ENCODE measurements around the gene BIRC5. TPM values are rescaled to one million over a fixed set of nuclear protein-coding genes. Genes with fewer than 3 reads are reported as not detected.

The BIRC5 gene
- total RNA-seq, 3 donors from 2014 or later: 5.4 to 10.0 (median 8.5) TPM

- Mint-ChIP-seq H3K4me3 (peak overlapping the region; percentile 71), H3K9me3 (no peaks in the 10 kb centered on the region), H3K36me3 (ENCODE audit: insufficient read depth) (no peaks in the 10 kb centered on the region), H3K4me1 (ENCODE audit: low read depth) (peaks cover 51% of the 10 kb centered on the region), H3K27me3 (ENCODE audit: low read depth) (no peaks in the 10 kb centered on the region)
- ATAC-seq: peak; percentile 55 to 69
- peak; percentile 71 for DNase-seq
Measured at GRCh38 chr17:78258323-78259191, 44.5 kb downstream of the BIRC5 start.

DNA sequence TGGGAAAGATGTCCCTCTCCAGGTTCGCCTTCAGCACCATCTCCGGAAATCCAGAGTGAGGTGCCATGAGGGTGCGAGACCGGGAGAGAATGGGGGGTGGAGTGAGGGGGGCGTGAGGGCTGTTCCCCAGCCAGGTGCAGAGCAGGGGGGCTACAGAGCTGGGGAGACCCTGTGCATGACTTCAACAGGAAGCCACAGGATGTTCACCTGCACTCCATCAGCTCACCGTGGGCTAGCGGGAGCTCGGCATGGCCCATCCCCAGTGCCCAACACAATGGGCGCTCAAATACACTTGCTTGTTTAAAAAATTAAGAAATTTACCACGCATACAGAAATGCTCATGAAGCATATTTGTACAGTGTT is 45.1 kb downstream of the BIRC5 start:
- Mint-ChIP-seq H3K4me3 (peak overlapping the region; percentile 55), H3K9me3 (no peaks in the 10 kb centered on the region), H3K27me3 (ENCODE audit: low read depth) (no peaks in the 10 kb centered on the region), H3K4me1 (ENCODE audit: low read depth) (peaks cover 49% of the 10 kb centered on the region), H3K36me3 (ENCODE audit: insufficient read depth) (no peaks in the 10 kb centered on the region)
- ATAC-seq: no peak
- no peak for DNase-seq

GRCh38 chr17:78263063-78263735 is 49.1 kb downstream of the BIRC5 start:
- Mint-ChIP-seq H3K36me3 (ENCODE audit: insufficient read depth) (no peaks in the 10 kb centered on the region), H3K9me3 (no peaks in the 10 kb centered on the region)
- no peak for DNase-seq

DNA sequence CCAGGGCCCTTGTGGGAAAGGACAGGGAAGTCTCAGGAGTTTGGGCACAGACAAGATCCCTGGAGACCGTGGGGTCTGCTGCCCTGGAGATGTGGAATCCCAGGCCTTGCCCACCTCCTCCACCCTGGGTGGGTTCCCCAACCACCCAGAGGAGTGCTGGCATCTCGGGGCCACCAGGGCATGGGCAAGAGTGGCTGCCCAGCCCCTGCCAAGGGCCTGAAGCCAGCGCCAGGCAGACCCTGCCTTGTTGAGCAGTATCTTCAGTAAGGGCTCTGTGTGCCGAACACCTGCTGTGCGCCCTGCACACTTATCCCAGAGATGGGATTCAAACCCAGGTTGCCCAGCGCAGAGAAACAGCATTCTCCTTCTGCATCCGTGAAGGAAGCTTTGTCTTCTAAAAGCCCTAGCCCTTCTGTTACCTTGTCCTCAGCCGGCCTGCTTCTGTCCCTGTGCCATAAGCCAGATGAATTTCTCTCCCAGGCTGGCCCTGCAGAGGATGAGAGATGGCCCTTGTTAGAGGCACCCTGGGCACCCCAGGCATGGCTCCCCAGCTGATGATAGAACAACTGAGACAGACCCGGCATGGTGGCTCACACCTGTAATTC is 49.8 kb downstream of the BIRC5 start:
- Mint-ChIP-seq H3K36me3 (ENCODE audit: insufficient read depth) (no peaks in the 10 kb centered on the region), H3K4me3 (no peak overlapping the region), H3K27me3 (ENCODE audit: low read depth) (no peaks in the 10 kb centered on the region), H3K9me3 (no peaks in the 10 kb centered on the region), H3K4me1 (ENCODE audit: low read depth) (peaks cover 34% of the 10 kb centered on the region)
- ATAC-seq (no peak), DNase-seq (no peak)

More at GRCh38 chr17:78263063-78263735, 49.1 kb downstream of the BIRC5 start:
- Mint-ChIP-seq H3K27me3 (ENCODE audit: low read depth) (no peaks in the 10 kb centered on the region), H3K4me1 (ENCODE audit: low read depth) (peaks cover 37% of the 10 kb centered on the region), H3K4me3 (no peak overlapping the region)
- peak in 1 of 2 donors; percentile 27 for ATAC-seq

GRCh38 chr17:78264590-78264989 is 50.5 kb downstream of the BIRC5 start:
- Mint-ChIP-seq H3K27me3 (ENCODE audit: low read depth) (no peaks in the 10 kb centered on the region), H3K4me3 (no peak overlapping the region), H3K9me3 (no peaks in the 10 kb centered on the region), H3K4me1 (ENCODE audit: low read depth) (peaks cover 31% of the 10 kb centered on the region), H3K36me3 (ENCODE audit: insufficient read depth) (no peaks in the 10 kb centered on the region)
- no peak for DNase-seq
- ATAC-seq: no peak

- ATAC-seq: no peak
- Mint-ChIP-seq H3K4me3 (no peak overlapping the region), H3K9me3 (no peaks in the 10 kb centered on the region), H3K27me3 (ENCODE audit: low read depth) (no peaks in the 10 kb centered on the region), H3K36me3 (ENCODE audit: insufficient read depth) (no peaks in the 10 kb centered on the region), H3K4me1 (ENCODE audit: low read depth) (peaks cover 28% of the 10 kb centered on the region)
- no peak for DNase-seq
Measured at GRCh38 chr17:78265121-78265520, 51.1 kb downstream of the BIRC5 start.

DNA sequence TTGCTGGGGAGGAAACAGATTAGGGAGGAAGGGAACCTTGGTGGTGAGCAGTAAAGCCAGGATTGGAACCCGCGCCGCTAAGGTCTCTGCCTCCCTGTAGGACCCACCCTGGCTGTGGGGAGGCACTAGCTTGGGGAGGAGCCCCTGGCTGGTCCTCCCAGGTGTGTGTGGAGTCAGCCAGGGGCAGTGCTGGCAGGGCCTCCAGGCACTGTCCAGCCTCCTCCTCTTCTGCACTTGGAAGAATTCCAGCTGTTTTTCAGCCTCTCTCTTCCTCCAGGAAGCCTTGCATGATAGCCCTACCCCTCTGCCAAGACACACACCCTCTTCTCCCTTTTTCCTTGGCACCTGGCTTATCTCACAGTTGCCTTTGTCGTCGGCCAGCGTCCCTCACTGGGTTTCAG is 52.2 kb downstream of the BIRC5 start:
- Mint-ChIP-seq H3K4me1 (ENCODE audit: low read depth) (peaks cover 29% of the 10 kb centered on the region), H3K4me3 (no peak overlapping the region), H3K36me3 (ENCODE audit: insufficient read depth) (no peaks in the 10 kb centered on the region), H3K27me3 (ENCODE audit: low read depth) (peaks cover 2% of the 10 kb centered on the region), H3K9me3 (no peaks in the 10 kb centered on the region)
- ATAC-seq (no peak), DNase-seq (no peak)

- no peak for ATAC-seq
- H3K9me3 Mint-ChIP-seq: no peaks in the 10 kb centered on the region
Measured at GRCh38 chr17:78266771-78267170, 52.7 kb downstream of the BIRC5 start.

DNA sequence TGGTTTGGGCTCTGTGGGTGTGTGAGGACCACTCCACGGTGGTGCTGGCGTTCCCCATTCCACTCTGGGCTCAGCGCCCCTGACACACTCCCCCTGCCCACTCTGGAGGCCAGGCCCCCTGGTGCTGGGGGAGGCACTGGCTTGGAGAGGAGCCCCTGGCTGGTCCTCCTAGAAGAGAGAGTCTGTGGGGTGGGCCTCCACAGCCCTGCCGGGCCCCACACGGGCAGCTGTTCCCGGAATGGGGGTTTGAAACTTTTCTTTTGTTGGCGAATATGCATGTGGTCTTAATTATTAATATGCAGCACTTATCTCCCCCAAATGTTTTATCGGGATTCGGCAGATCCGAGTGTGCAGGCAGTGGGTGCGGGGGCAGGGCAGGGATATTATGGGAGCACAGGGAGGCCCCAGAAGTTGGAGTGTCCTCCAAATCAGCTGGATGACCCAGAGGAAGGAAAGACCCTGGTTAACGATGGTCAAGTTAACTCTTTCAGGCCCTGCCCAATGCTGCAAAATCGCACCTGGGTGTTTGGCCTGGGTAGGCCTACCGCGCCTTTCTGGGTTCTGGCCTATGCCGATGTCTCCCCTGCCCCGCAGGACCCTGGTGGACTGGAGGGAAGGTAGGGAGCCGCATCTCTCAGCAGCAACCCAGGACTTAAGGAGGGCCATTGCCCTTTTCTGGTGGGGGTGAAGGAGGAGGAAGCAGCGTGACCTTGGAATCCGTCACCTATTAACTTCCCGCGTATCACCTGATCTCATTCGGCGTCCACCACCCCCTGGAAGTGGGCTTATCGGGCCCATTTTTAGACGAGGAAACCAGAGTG is 53.4 kb downstream of the BIRC5 start:
- Mint-ChIP-seq H3K36me3 (ENCODE audit: insufficient read depth) (no peaks in the 10 kb centered on the region), H3K4me1 (ENCODE audit: low read depth) (peaks cover 33% of the 10 kb centered on the region), H3K27me3 (ENCODE audit: low read depth) (peaks cover 3% of the 10 kb centered on the region), H3K9me3 (no peaks in the 10 kb centered on the region), H3K4me3 (no peak overlapping the region)
- DNase-seq (no peak), ATAC-seq (no peak)

More at GRCh38 chr17:78266771-78267170, 52.7 kb downstream of the BIRC5 start:
- Mint-ChIP-seq H3K4me1 (ENCODE audit: low read depth) (peaks cover 31% of the 10 kb centered on the region), H3K27me3 (ENCODE audit: low read depth) (peaks cover 3% of the 10 kb centered on the region), H3K36me3 (ENCODE audit: insufficient read depth) (no peaks in the 10 kb centered on the region), H3K4me3 (no peak overlapping the region)
- DNase-seq: no peak

- DNase-seq (no peak), ATAC-seq (no peak)
- no peaks in the 10 kb centered on the region for H3K9me3 Mint-ChIP-seq
- no peak overlapping the region for H3K4me3 Mint-ChIP-seq
- peaks cover 34% of the 10 kb centered on the region for H3K4me1 Mint-ChIP-seq (ENCODE audit: low read depth)
- peaks cover 3% of the 10 kb centered on the region for H3K27me3 Mint-ChIP-seq (ENCODE audit: low read depth)
- H3K36me3 Mint-ChIP-seq (ENCODE audit: insufficient read depth): no peaks in the 10 kb centered on the region
Measured at GRCh38 chr17:78268191-78268874, 54.3 kb downstream of the BIRC5 start.

DNA sequence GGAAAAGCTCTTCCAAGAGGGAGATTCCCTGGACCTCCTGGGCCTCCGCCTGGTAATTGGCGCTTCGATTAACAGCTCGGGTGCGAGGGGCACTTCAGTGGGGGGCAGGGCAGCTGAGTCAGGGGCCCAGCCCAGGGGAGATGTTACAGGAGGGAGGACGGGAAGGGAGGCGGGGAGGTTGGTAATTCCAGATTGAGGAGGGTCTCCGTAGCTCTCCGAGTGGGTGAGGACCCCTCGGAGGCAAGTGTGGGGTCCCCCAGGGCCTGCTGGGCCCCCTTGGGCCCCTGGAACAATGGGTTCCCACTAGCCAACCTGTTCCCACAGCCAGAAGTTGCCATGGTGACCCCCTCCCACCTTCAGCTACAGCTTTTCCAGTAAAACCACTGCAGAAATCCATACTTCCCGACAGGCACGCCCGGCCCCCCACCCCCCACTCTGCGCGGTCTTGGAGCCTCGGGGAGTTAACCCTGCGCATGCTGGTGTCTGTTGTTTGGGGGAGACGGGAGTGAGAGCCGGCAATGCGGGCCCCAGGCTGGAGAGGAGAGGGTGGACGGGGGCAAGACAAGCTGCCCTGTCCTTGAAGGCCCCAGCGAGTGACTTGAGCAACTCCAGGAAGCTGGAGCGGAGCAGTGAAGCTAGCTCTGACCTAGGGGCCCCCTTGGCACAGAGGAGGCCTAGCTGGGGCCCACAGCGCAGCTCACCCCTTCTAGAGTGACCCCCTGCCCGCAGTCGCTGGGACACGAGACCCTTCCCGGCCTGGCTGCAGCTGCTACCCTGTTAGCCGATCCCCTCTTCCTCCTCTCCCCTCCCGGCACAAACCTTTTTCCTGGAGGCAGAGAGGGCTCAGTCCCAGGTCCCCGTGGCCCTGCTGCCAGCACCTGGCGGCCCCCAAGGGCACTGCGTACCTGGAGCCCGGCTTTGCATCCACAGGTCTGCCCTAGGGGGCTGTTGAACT is 55.2 kb downstream of the BIRC5 start:
- no peak for ATAC-seq
- Mint-ChIP-seq H3K27me3 (ENCODE audit: low read depth) (peaks cover 3% of the 10 kb centered on the region), H3K4me3 (no peak overlapping the region), H3K9me3 (no peaks in the 10 kb centered on the region), H3K4me1 (ENCODE audit: low read depth) (peaks cover 34% of the 10 kb centered on the region), H3K36me3 (ENCODE audit: insufficient read depth) (no peaks in the 10 kb centered on the region)
- DNase-seq: no peak

DNA sequence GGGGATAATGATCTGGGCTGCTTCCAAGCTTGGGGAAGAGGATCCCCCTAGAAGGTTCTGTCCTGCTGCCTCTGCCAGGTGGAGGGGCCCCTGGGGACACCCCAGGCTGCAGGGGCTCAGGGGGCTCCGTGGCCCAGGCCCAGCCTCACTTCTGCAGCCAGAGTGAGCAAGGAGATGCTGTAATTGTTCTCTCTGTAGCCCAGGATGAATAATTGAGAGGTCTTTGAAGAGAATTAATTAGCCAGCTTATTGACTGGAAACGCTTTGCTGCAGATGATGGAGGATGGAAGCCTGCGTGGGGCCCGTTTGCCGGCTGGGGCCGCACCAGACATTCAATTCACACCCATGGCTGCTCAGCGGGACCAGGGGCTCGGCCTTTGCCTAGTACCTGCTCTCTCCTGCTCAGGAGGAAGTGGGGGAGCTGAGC is 55.9 kb downstream of the BIRC5 start:
- H3K36me3 Mint-ChIP-seq (ENCODE audit: insufficient read depth): no peaks in the 10 kb centered on the region
- peaks cover 3% of the 10 kb centered on the region for H3K27me3 Mint-ChIP-seq (ENCODE audit: low read depth)
- DNase-seq (no peak), ATAC-seq (no peak)
- no peak overlapping the region for H3K4me3 Mint-ChIP-seq
- H3K9me3 Mint-ChIP-seq: no peaks in the 10 kb centered on the region
- H3K4me1 Mint-ChIP-seq (ENCODE audit: low read depth): peaks cover 30% of the 10 kb centered on the region

Measured in activated T-cell treated with anti-CD3 and anti-CD28 coated beads, Interleukin-2, amount 50 U/mL, for 4 hours (primary cell).